Neural crest cell (in vitro differentiated cells): Measurements from ENCODE around the gene EBNA1BP2. TPM values are rescaled to one million over a fixed set of nuclear protein-coding genes. Genes with fewer than 3 reads are reported as not detected.
"Not testable (repeated sequence)": the region's sequence is repeated elsewhere in the genome, so short reads cannot be mapped to it uniquely, and the experiment has no call there.

Experiments
- DNase-seq: peaks from one replicate; pipeline ENCODE4 v3.0.0; 2021; ENCODE audit warnings: low read depth, mixed read lengths, low spot score
- H3K27ac Mint-ChIP-seq: one replicate; pipeline ENCODE4 v1.8.0; 2021; ENCODE audit warnings: mild to moderate bottlenecking, mixed read lengths; ENCODE audit not compliant: unreplicated experiment
- H3K27me3 Mint-ChIP-seq: 2 replicates; pipeline ENCODE4 v1.8.0; 2021; ENCODE audit warnings: low read depth, mild to moderate bottlenecking, mixed read lengths
- H3K36me3 Mint-ChIP-seq: 2 replicates; pipeline ENCODE4 v1.8.0; 2021; ENCODE audit warnings: low read depth, mild to moderate bottlenecking, mixed read lengths
- H3K4me1 Mint-ChIP-seq: 2 replicates; pipeline ENCODE4 v1.8.0; 2021; ENCODE audit warnings: mixed read lengths
- H3K4me3 Mint-ChIP-seq: one replicate; pipeline ENCODE4 v1.8.0; 2021; ENCODE audit warnings: mild to moderate bottlenecking, mixed read lengths
- H3K9me3 Mint-ChIP-seq: 2 replicates; pipeline ENCODE4 v1.8.0; 2021; ENCODE audit warnings: mixed read lengths
- microRNA-seq: library from miRNA; unstranded; fragments of <30 nt; microRNA quantifications from one replicate; pipeline ENCODE4, GENCODE V29; 2020
- total RNA-seq: library from RNA; stranded (reverse); gene quantifications from 2 replicates; pipeline ENCODE4 v1.2.1, GENCODE V29; 2021
- TF ChIP-seq, protein P1 (sequence below): fragments of 200-600 bp; sonication (generic); conservative IDR thresholded peaks from 2 replicates; pipeline ENCODE4 v1.5.0; 2021; ENCODE audit warnings: antibody characterized with exemption, mild to moderate bottlenecking

Gene EBNA1BP2
- total RNA-seq, 1 donor from 2014 or later = 55.9 TPM

DNA sequence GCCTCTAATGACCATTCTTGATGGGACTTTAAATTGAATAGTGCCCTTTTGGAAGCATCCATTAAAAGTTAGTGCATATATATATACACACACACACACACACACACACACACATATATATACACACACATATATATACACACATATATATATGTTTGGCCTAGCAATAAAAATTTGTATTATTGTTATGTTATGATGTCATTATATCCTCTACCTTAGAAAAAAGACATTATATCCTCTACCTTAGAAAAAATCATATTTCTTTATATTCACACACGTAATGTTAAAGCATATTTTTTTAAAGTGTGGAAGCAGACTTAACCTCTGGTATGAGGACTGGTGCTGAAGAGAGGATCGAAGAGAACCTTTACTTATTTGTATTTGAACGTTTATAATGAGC lies 43.3 kb downstream of the EBNA1BP2 start:
- Mint-ChIP-seq H3K4me1 (no peaks in the 10 kb centered on the region), H3K27ac (no peak overlapping the region), H3K27me3 (no peaks in the 10 kb centered on the region), H3K9me3 (peaks cover 7% of the 10 kb centered on the region), H3K4me3 (no peak overlapping the region), H3K36me3 (peaks cover 48% of the 10 kb centered on the region)
- DNase-seq = no peak
- TF ChIP-seq, protein P1, sequence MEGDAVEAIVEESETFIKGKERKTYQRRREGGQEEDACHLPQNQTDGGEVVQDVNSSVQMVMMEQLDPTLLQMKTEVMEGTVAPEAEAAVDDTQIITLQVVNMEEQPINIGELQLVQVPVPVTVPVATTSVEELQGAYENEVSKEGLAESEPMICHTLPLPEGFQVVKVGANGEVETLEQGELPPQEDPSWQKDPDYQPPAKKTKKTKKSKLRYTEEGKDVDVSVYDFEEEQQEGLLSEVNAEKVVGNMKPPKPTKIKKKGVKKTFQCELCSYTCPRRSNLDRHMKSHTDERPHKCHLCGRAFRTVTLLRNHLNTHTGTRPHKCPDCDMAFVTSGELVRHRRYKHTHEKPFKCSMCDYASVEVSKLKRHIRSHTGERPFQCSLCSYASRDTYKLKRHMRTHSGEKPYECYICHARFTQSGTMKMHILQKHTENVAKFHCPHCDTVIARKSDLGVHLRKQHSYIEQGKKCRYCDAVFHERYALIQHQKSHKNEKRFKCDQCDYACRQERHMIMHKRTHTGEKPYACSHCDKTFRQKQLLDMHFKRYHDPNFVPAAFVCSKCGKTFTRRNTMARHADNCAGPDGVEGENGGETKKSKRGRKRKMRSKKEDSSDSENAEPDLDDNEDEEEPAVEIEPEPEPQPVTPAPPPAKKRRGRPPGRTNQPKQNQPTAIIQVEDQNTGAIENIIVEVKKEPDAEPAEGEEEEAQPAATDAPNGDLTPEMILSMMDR = no peak

DNA sequence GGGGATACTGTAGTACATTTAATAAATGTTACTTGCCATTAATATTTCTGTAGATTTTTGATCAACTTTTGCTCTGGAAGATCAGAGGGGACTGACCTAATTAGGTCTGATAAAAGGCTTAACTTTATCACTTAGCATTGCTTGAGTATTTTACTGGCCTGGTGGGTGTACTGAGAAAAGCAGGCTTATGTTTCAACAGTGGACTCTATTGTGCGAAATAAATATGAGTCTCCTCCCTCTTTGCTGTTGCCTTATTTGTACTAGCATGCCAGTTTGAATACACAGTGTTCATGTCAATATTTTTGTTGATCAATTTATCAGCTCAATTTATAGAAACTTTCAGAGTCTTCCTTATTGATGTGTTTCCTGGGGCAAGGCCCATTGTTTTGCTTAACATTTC lies 49.1 kb downstream of the EBNA1BP2 start:
- no peak for DNase-seq
- Mint-ChIP-seq H3K4me1 (peaks cover 36% of the 10 kb centered on the region), H3K36me3 (peaks cover 43% of the 10 kb centered on the region), H3K4me3 (peak overlapping the region; percentile 80), H3K27ac (no peak overlapping the region), H3K9me3 (peaks cover 8% of the 10 kb centered on the region), H3K27me3 (no peaks in the 10 kb centered on the region)
- TF ChIP-seq, protein P1 = no peak

DNA sequence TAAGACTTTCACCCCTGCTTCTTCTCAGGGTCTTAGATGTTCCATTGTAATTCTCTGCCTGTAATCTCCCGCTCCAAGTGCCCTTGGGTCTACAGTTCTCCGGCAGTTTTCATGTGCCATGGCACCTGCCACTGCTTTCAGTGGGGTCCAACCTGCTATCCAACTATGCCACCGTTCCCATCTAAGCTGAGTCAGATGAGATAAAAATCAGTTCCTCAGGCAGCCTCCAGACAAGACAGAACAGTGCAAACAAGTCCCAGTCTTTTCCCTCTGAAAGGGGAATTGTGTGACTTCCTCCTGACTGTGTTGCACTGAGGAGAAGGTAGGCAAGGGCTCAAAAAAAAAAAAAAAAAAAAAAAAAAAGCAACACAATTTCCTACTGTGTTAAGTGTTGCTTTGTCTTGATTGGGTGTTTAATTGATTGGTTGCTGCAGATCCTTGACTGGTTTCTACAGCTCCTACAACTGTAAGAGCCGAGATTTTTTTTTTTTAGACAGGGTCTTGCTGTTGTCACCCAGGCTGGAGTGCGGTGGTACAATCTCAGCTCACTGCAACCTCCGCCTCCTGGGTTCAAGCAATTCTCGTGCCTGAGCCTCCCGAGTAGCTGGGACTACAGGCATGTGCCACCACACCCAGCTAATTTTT lies 50.7 kb downstream of the EBNA1BP2 start:
- H3K9me3 Mint-ChIP-seq = peaks cover 6% of the 10 kb centered on the region
- TF ChIP-seq, protein P1 = no peak
- DNase-seq = no peak
- peaks cover 36% of the 10 kb centered on the region for H3K4me1 Mint-ChIP-seq
- peaks cover 34% of the 10 kb centered on the region for H3K36me3 Mint-ChIP-seq
- H3K4me3 Mint-ChIP-seq = peak overlapping the region; percentile 94
- peak overlapping the region; percentile 96 for H3K27ac Mint-ChIP-seq
- H3K27me3 Mint-ChIP-seq = no peaks in the 10 kb centered on the region

DNA sequence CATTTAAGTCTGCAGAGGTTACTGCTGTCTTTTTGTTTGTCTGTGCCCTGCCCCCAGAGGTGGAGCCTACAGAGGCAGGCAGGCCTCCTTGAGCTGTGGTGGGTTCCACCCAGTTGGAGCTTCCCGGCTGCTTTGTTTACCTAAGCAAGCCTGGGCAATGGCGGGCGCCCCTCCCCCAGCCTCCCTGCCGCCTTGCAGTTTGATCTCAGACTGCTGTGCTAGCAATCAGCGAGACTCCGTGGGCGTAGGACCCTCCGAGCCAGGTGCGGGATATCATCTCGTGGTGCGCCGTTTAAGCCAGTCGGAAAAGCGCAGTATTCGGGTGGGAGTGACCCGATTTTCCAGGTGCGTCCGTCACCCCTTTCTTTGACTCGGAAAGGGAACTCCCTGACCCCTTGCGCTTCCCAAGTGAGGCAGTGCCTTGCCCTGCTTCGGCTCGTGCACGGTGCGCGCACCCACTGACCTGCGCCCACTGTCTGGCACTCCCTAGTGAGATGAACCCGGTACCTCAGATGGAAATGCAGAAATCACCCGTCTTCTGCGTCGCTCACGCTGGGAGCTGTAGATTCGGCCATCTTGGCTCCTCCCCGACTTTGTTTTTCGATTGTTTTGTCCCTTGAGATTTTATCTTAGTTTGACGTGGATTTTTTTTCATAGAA lies 52.0 kb downstream of the EBNA1BP2 start:
- DNase-seq = peak; percentile 21
- not testable (repeated sequence) for H3K27me3 Mint-ChIP-seq, H3K9me3 Mint-ChIP-seq
- Mint-ChIP-seq H3K4me1 (peaks cover 36% of the 10 kb centered on the region), H3K27ac (peak overlapping the region; percentile 96), H3K4me3 (peak overlapping the region; percentile 94), H3K36me3 (peaks cover 31% of the 10 kb centered on the region)

Small RNAs within 50 kb of the gene (microRNA-seq; reads per million reads assigned to microRNA genes)
- gene MIR6733 = 3.0 reads per million

Other genes starting within 250 kb of the EBNA1BP2 start
- 254 and 265 TPM in 2 replicates for gene SLC2A1, start 213.4 kb downstream of the EBNA1BP2 start, total RNA-seq
- 0.77 and 0.86 TPM in 2 replicates for gene CFAP57, start within 50 bp of the EBNA1BP2 start, total RNA-seq
- 0.14 TPM in 1 of 2 replicates, not detected in the other for gene TMEM125, start 97.7 kb upstream of the EBNA1BP2 start, total RNA-seq
- gene C1orf210, start 113.3 kb upstream of the EBNA1BP2 start, total RNA-seq = not detected in 2 replicates
- gene TIE1, start 128.7 kb upstream of the EBNA1BP2 start, total RNA-seq = 2.2 and 2.8 TPM in 2 replicates
- not detected in 2 replicates for gene MPL, start 165.5 kb upstream of the EBNA1BP2 start, total RNA-seq
- 180 and 196 TPM in 2 replicates for gene CDC20, start 186.7 kb upstream of the EBNA1BP2 start, total RNA-seq
- gene ELOVL1, start 195.7 kb upstream of the EBNA1BP2 start, total RNA-seq = 30.8 and 31.8 TPM in 2 replicates
- 30.8 and 33.9 TPM in 2 replicates for gene MED8, start 217.5 kb upstream of the EBNA1BP2 start, total RNA-seq
- gene SZT2, start 217.6 kb upstream of the EBNA1BP2 start, total RNA-seq = 39.4 and 42.0 TPM in 2 replicates